GM12878 (cell line): ENCODE data around the gene LONP1. TPM values are rescaled to one million over a fixed set of nuclear protein-coding genes. Genes with fewer than 3 reads are reported as not detected.

Experiments
- BMI1 ChIP-seq: fragments of 450-650 bp; IDR thresholded peaks from 2 replicates; pipeline ENCODE4 v1.6.1; 2016; ENCODE audit warnings: mild to moderate bottlenecking, moderate library complexity, borderline replicate concordance
- CHD1 ChIP-seq: IDR thresholded peaks from 2 replicates; pipeline ENCODE4 v1.6.1; 2012; ENCODE audit warnings: low read depth, low read length, improper control_type of control experiment
- CREM ChIP-seq: IDR thresholded peaks from 2 replicates; pipeline ENCODE4 v1.6.1; 2014; ENCODE audit warnings: antibody characterized with exemption, low read depth
- FOXM1 ChIP-seq: IDR thresholded peaks from 2 replicates; pipeline ENCODE4 v1.6.1; 2012; ENCODE audit warnings: low read depth, mild to moderate bottlenecking, inconsistent platforms, low read length, moderate library complexity
- HDGF ChIP-seq: fragments of 450-650 bp; IDR thresholded peaks from 2 replicates; pipeline ENCODE4 v1.6.1; 2016; ENCODE audit warnings: antibody characterized with exemption
- IKZF1 ChIP-seq: fragments of 450-650 bp; conservative IDR thresholded peaks from 2 replicates; pipeline ENCODE4 v1.6.1; 2017; ENCODE audit warnings: antibody characterized with exemption, mild to moderate bottlenecking
- IRF3 ChIP-seq: fragments of 450-650 bp; IDR thresholded peaks from 2 replicates; pipeline ENCODE4 v1.6.1; 2014; ENCODE audit warnings: mild to moderate bottlenecking
- IRF4 ChIP-seq: IDR thresholded peaks from 2 replicates; pipeline ENCODE4 v1.6.1; 2011; ENCODE audit warnings: low read depth, low read length
- MAX ChIP-seq: IDR thresholded peaks from 2 replicates; pipeline ENCODE4 v1.6.1; 2012; ENCODE audit warnings: low read depth, low read length, improper control_type of control experiment
- NR2F1 ChIP-seq: fragments of 450-650 bp; conservative IDR thresholded peaks from 2 replicates; pipeline ENCODE4 v1.6.1; 2017; ENCODE audit warnings: mild to moderate bottlenecking
- NRF1 ChIP-seq: conservative IDR thresholded peaks from 2 replicates; pipeline ENCODE4 v1.6.1; 2011; ENCODE audit warnings: mild to moderate bottlenecking, low read depth, low read length, improper control_type of control experiment
- PAX5 ChIP-seq: IDR thresholded peaks from 2 replicates; pipeline ENCODE4 v1.6.1; 2011; ENCODE audit warnings: low read depth, low read length, borderline replicate concordance
- POLR2A ChIP-seq: IDR thresholded peaks from 2 replicates; pipeline ENCODE4 v1.6.1; 2011; ENCODE audit warnings: low read depth, mild to moderate bottlenecking, low read length
- POLR2AphosphoS2 ChIP-seq: IDR thresholded peaks from 2 replicates; pipeline ENCODE4 v1.6.1; 2011; ENCODE audit warnings: low read depth, mild to moderate bottlenecking, low read length, improper control_type of control experiment, moderate library complexity
- REST ChIP-seq: IDR thresholded peaks from 2 replicates; pipeline ENCODE4 v1.6.1; 2012; ENCODE audit warnings: mild to moderate bottlenecking, low read depth, low read length
- RUNX3 ChIP-seq: IDR thresholded peaks from 2 replicates; pipeline ENCODE4 v1.6.1; 2012; ENCODE audit warnings: low read length, inconsistent platforms
- SMAD5 ChIP-seq: IDR thresholded peaks from 2 replicates; pipeline ENCODE4 v1.6.1; 2016; ENCODE audit warnings: antibody characterized with exemption, low read depth
- SMC3 ChIP-seq: IDR thresholded peaks from 2 replicates; pipeline ENCODE4 v1.6.1; 2011; ENCODE audit warnings: low read length, improper control_type of control experiment, borderline replicate concordance
- SUZ12 ChIP-seq: fragments of 200-600 bp; sonication (generic); IDR thresholded peaks from one replicate; pipeline ENCODE4 v1.6.1; 2018; ENCODE audit warnings: antibody characterized with exemption, mild to moderate bottlenecking; ENCODE audit not compliant: unreplicated experiment
- TBL1XR1 ChIP-seq: IDR thresholded peaks from 2 replicates; pipeline ENCODE4 v1.6.1; 2012; ENCODE audit warnings: low read depth, low read length, improper control_type of control experiment
- TCF12 ChIP-seq: IDR thresholded peaks from 2 replicates; pipeline ENCODE4 v1.6.1; 2011; ENCODE audit warnings: low read depth, mild to moderate bottlenecking, low read length
- YBX1 ChIP-seq: fragments of 450-650 bp; IDR thresholded peaks from 2 replicates; pipeline ENCODE4 v1.6.1; 2016; ENCODE audit warnings: antibody characterized with exemption
- polyA plus RNA-seq, 11 experiments: library from polyadenylated mRNA; depleted of rRNA in 4 of 11; unstranded in 6 of 11; stranded (reverse) in 5 of 11; fragments of >200 nt; fragmentation: Nextera tagmentation in 4 of 11; fragmentation: Illumina TruSeq in 1 of 11; extraction: Ambion mirVana in 4 of 11; extraction: Trizol in 1 of 11; gene quantifications; 1 replicate in 1 of 11; 2 replicates in 10 of 11; pipeline versions ENCODE4 v1.2.1 to v1.2.3, GENCODE V29; 2011 to 2016; ENCODE audit warnings: inconsistent platforms in 2 of 11, missing spikeins in 2 of 11, low read depth in 1 of 11
- total RNA-seq, 4 experiments: library from RNA; depleted of rRNA in 3 of 4; stranded (reverse); fragments of >200 nt in 3 of 4; fragmentation: Illumina TruSeq in 1 of 4; extraction: Trizol in 1 of 4; gene quantifications; 2 replicates each; pipeline versions ENCODE4 v1.2.1 to v1.2.3, GENCODE V29; 2013 to 2021
- TF ChIP-seq, protein P1 (sequence below): fragments of 450-650 bp; IDR thresholded peaks from 2 replicates; pipeline ENCODE4 v1.6.1; 2017; ENCODE audit warnings: mild to moderate bottlenecking, low read depth, inconsistent platforms; ENCODE audit not compliant: poor library complexity, severe bottlenecking
- TF ChIP-seq, protein P2 (sequence below): fragments of 450-650 bp; IDR thresholded peaks from 2 replicates; pipeline ENCODE4 v1.6.1; 2017; ENCODE audit warnings: borderline replicate concordance

LONP1 gene
- total and polyA plus RNA-seq, 10 of the 15 experiments (the other 5 are each of a cell fraction or from before 2014, with no cell fraction given) = 0.61 to 136 (median 59.5) TPM

DNA sequence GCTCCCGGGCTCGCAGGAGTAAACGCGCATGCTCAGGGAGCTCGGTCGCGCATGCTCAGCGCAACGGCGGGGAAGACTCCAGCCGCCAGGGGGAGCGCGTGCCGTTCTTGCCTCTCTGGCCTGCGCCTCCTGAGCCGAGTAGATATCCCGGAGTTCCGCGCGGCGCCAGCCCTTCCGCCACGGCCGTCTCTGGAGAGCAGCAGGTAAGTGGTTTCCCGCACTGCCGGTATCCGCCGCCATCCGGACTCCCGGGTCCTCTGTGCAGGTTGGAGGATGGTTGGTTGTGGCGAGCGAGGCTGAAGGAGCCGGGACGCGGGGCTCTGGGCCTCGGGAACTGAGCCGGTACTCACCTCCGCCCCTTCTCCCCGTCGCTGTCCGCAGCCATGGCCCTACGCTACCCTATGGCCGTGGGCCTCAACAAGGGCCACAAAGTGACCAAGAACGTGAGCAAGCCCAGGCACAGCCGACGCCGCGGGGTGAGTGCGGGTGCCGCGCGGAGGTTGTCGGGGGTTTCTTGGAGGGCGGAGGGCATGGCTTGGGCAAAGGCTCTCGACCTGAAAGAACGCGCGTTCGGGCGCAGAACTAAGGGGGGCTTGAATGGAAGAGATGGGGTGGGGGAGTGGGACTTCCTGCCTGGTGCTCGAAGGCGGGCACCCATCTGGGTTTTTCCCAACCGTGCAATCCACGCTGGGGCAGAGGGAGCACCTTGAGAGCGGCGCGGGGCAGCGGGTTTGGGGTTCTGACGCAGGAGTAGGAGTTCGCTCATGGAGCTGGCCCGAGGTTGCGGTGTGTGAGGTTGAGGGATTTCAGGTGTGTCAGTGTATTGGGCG is 29.6 kb downstream of the LONP1 start, which contains the start of gene RPL36 (continued):
- TF ChIP-seq REST = peak; percentile 30; the same call in 1 of the 2 replicates
- TF ChIP-seq IKZF1 = peak; percentile 100
- TF ChIP-seq HDGF = no peak
- TF ChIP-seq PAX5 = peak; percentile 57; the same call in 1 of the 2 replicates
- TF ChIP-seq BMI1 = no peak
- TF ChIP-seq NR2F1 = peak; percentile 72; the same call in 1 of the 2 replicates
- peak; percentile 41 for TF ChIP-seq RUNX3
- TF ChIP-seq SMC3 = peak; percentile 27; the same call in 1 of the 2 replicates
- peak; percentile 17; the same call in 1 of the 2 replicates for TF ChIP-seq TBL1XR1
- TF ChIP-seq, protein P1, sequence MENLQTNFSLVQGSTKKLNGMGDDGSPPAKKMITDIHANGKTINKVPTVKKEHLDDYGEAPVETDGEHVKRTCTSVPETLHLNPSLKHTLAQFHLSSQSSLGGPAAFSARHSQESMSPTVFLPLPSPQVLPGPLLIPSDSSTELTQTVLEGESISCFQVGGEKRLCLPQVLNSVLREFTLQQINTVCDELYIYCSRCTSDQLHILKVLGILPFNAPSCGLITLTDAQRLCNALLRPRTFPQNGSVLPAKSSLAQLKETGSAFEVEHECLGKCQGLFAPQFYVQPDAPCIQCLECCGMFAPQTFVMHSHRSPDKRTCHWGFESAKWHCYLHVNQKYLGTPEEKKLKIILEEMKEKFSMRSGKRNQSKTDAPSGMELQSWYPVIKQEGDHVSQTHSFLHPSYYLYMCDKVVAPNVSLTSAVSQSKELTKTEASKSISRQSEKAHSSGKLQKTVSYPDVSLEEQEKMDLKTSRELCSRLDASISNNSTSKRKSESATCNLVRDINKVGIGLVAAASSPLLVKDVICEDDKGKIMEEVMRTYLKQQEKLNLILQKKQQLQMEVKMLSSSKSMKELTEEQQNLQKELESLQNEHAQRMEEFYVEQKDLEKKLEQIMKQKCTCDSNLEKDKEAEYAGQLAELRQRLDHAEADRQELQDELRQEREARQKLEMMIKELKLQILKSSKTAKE = peak; percentile 18
- no peak for TF ChIP-seq FOXM1
- no peak for TF ChIP-seq YBX1
- TF ChIP-seq TCF12 = peak; percentile 62; the same call in 1 of the 2 replicates
- TF ChIP-seq, protein P2, sequence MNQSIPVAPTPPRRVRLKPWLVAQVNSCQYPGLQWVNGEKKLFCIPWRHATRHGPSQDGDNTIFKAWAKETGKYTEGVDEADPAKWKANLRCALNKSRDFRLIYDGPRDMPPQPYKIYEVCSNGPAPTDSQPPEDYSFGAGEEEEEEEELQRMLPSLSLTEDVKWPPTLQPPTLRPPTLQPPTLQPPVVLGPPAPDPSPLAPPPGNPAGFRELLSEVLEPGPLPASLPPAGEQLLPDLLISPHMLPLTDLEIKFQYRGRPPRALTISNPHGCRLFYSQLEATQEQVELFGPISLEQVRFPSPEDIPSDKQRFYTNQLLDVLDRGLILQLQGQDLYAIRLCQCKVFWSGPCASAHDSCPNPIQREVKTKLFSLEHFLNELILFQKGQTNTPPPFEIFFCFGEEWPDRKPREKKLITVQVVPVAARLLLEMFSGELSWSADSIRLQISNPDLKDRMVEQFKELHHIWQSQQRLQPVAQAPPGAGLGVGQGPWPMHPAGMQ = no peak
- no peak for TF ChIP-seq IRF3
- peak; percentile 100 for TF ChIP-seq POLR2A
- TF ChIP-seq IRF4 = peak; percentile 50; the same call in 1 of the 2 replicates
- TF ChIP-seq POLR2AphosphoS2 = peak; percentile 99
- TF ChIP-seq SMAD5 = peak; percentile 98
- peak; percentile 75 for TF ChIP-seq MAX
- TF ChIP-seq NRF1 = peak; percentile 100
- TF ChIP-seq CHD1 = 0 out of 2 replicates have a peak, but pooled peaks have one; percentile 52
- peak; percentile 64 for TF ChIP-seq CREM
- no peak for TF ChIP-seq SUZ12
